KMS-11 (cell line): Measurements from ENCODE around the gene PLEKHA5.

ENCODE experiments used
- H2AFZ ChIP-seq: fragments of 200-600 bp; sonication (generic); 2 replicates; pipeline ENCODE4 v1.6.1; 2016; ENCODE audit warnings: antibody characterized with exemption, mixed run types, low read depth
- H3K27ac ChIP-seq: fragments of 200-600 bp; sonication (generic); 2 replicates; pipeline ENCODE4 v1.6.1; 2016; ENCODE audit warnings: mild to moderate bottlenecking, mixed run types
- H3K27me3 ChIP-seq: fragments of 200-600 bp; sonication (generic); 2 replicates; pipeline ENCODE4 v1.6.1; 2017; ENCODE audit warnings: mild to moderate bottlenecking, low read depth, mixed run types, moderate library complexity; ENCODE audit not compliant: insufficient read depth
- H3K36me3 ChIP-seq: fragments of 200-600 bp; sonication (generic); 2 replicates; pipeline ENCODE4 v1.6.1; 2017; ENCODE audit warnings: mild to moderate bottlenecking, mixed run types; ENCODE audit not compliant: insufficient read depth
- H3K4me1 ChIP-seq: fragments of 200-600 bp; sonication (generic); 2 replicates; pipeline ENCODE4 v1.6.1; 2016; ENCODE audit warnings: mild to moderate bottlenecking, low read depth, mixed run types; ENCODE audit not compliant: poor library complexity, severe bottlenecking
- H3K4me2 ChIP-seq: fragments of 200-600 bp; sonication (generic); 2 replicates; pipeline ENCODE4 v1.7.0; 2016; ENCODE audit warnings: mild to moderate bottlenecking, mixed run types
- H3K4me3 ChIP-seq: fragments of 200-600 bp; sonication (generic); IDR thresholded peaks from 2 replicates; pipeline ENCODE4 v1.6.1; 2017; ENCODE audit warnings: low read depth, low read length, mixed read lengths; ENCODE audit not compliant: insufficient read depth
- H3K79me2 ChIP-seq: fragments of 200-600 bp; sonication (generic); 2 replicates; pipeline ENCODE4 v1.6.1; 2016; ENCODE audit warnings: low read depth, mixed run types; ENCODE audit not compliant: insufficient read depth
- H3K9ac ChIP-seq: fragments of 200-600 bp; sonication (generic); 2 replicates; pipeline ENCODE4 v1.6.1; 2016; ENCODE audit warnings: mild to moderate bottlenecking, mixed run types
- H4K20me1 ChIP-seq: fragments of 200-600 bp; sonication (generic); 2 replicates; pipeline ENCODE4 v1.6.1; 2016; ENCODE audit warnings: mild to moderate bottlenecking, mixed run types; ENCODE audit not compliant: insufficient read depth
- TF ChIP-seq, protein P1 (sequence below): fragments of 200-600 bp; sonication (generic); conservative IDR thresholded peaks from 2 replicates; pipeline ENCODE4 v1.6.1; 2017; ENCODE audit warnings: low read depth, mild to moderate bottlenecking, antibody characterized with exemption, low read length, moderate library complexity, mixed read lengths

Gene PLEKHA5

DNA sequence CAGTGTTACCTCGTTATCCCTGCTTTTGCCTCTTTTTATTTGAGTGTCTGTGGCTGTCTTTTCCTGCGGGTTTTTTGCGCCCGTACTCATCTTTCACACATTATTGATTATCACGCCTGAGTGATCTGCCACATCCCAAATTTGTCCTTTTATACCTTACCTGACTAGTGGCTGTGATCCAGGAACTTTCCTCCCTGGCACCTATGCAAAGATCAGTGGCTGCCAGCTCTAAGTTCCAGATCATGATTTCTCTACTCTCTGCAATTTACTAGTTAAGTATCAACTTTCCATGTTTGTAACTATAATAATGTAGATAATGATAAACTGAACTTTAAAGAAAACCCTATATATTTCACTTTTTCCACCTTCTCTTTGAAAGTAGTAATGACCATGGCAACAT lies 36.9 kb downstream of the PLEKHA5 start:
- TF ChIP-seq, protein P1, sequence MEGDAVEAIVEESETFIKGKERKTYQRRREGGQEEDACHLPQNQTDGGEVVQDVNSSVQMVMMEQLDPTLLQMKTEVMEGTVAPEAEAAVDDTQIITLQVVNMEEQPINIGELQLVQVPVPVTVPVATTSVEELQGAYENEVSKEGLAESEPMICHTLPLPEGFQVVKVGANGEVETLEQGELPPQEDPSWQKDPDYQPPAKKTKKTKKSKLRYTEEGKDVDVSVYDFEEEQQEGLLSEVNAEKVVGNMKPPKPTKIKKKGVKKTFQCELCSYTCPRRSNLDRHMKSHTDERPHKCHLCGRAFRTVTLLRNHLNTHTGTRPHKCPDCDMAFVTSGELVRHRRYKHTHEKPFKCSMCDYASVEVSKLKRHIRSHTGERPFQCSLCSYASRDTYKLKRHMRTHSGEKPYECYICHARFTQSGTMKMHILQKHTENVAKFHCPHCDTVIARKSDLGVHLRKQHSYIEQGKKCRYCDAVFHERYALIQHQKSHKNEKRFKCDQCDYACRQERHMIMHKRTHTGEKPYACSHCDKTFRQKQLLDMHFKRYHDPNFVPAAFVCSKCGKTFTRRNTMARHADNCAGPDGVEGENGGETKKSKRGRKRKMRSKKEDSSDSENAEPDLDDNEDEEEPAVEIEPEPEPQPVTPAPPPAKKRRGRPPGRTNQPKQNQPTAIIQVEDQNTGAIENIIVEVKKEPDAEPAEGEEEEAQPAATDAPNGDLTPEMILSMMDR = no peak
- H3K27ac ChIP-seq = no peak overlapping the region
- no peaks in the 10 kb centered on the region for H3K79me2 ChIP-seq
- no peak overlapping the region for H3K4me2 ChIP-seq
- no peak overlapping the region for H3K9ac ChIP-seq
- H3K4me3 ChIP-seq = no peak overlapping the region
- no peaks in the 10 kb centered on the region for H3K27me3 ChIP-seq
- H2AFZ ChIP-seq = no peak overlapping the region
- no peaks in the 10 kb centered on the region for H4K20me1 ChIP-seq
- no peaks in the 10 kb centered on the region for H3K36me3 ChIP-seq
- no peaks in the 10 kb centered on the region for H3K4me1 ChIP-seq

DNA sequence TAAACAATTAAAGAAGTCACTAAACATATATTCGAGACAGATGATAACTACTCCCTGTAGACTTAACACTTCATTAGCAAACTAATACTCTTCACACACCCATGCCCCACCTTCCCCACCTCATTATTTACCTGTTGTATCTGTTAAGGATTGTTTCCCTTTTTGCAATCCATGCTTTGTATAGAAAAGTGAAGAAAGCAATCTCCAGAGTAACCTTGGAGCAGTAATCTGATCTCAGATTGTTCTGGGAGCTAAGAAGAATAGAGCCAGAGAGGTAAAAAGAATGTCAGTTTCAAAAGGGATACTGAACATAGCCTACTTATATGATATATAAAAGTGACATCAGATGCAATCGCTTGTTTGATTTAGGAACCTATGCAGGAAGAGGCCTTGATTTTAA lies 37.4 kb downstream of the PLEKHA5 start:
- Histone ChIP-seq H3K36me3 (no peaks in the 10 kb centered on the region), H3K79me2 (no peaks in the 10 kb centered on the region)

DNA sequence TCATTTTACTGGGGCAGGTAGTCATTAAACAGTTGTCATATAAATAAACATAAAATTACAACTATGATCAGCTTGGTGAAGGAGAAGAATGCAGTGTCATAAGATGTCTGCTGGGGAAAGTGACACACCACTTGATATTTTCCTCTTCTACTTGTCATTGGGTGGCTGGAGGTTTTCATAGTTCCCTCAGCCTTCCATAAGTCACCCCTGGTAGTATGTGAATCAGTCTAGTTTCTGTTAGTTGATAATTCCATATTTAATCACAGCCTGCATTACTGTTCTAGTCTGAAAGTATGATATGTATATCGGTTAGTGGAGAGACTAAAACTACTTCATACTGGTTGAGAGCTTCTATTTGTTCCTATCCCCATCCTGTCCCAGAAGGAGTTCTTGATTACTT lies 38.2 kb downstream of the PLEKHA5 start:
- Histone ChIP-seq H3K36me3 (no peaks in the 10 kb centered on the region), H3K4me2 (no peak overlapping the region), H2AFZ (no peak overlapping the region), H3K4me1 (no peaks in the 10 kb centered on the region), H3K27me3 (no peaks in the 10 kb centered on the region), H3K4me3 (no peak overlapping the region), H3K9ac (no peak overlapping the region), H4K20me1 (no peaks in the 10 kb centered on the region), H3K79me2 (no peaks in the 10 kb centered on the region), H3K27ac (no peak overlapping the region)
- TF ChIP-seq, protein P1 = no peak

More for the DNA sequence above, 37.4 kb downstream of the PLEKHA5 start:
- H4K20me1 ChIP-seq = no peaks in the 10 kb centered on the region
- H3K27me3 ChIP-seq = no peaks in the 10 kb centered on the region
- no peak overlapping the region for H3K9ac ChIP-seq
- H3K4me3 ChIP-seq = no peak overlapping the region
- TF ChIP-seq, protein P1 = no peak
- H3K4me2 ChIP-seq = no peak overlapping the region
- H2AFZ ChIP-seq = no peak overlapping the region
- no peaks in the 10 kb centered on the region for H3K4me1 ChIP-seq
- H3K27ac ChIP-seq = no peak overlapping the region

DNA sequence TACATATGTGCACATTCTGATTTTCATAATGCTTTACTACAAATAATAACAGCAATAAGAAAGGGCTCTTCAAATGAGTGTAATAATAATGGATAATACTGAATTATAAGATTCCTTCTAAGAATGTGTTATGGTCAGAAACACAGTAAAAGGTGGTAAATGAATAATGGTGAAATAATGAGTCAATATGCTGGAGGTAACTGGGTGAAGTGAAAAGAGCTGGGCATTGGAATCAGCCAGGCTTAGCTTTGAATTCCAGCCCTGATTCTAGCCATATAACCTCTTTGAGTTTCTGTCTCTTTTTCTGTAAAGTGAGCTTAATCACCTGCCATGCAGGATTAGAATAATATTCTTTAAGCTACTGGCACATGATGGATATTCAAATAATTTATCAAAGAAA lies 39.1 kb downstream of the PLEKHA5 start:
- H3K27ac ChIP-seq = no peak overlapping the region
- H3K4me2 ChIP-seq = no peak overlapping the region
- H3K36me3 ChIP-seq = no peaks in the 10 kb centered on the region
- no peak overlapping the region for H2AFZ ChIP-seq
- no peaks in the 10 kb centered on the region for H3K79me2 ChIP-seq
- H3K4me3 ChIP-seq = no peak overlapping the region
- no peaks in the 10 kb centered on the region for H3K27me3 ChIP-seq
- no peaks in the 10 kb centered on the region for H3K4me1 ChIP-seq
- H3K9ac ChIP-seq = no peak overlapping the region
- no peaks in the 10 kb centered on the region for H4K20me1 ChIP-seq
- TF ChIP-seq, protein P1 = no peak
